Right ventricle myocardium inferior (tissue), 1 donor: Measurements from ENCODE around the gene COG7. TPM values are rescaled to one million over a fixed set of nuclear protein-coding genes. Genes with fewer than 3 reads are reported as not detected.
"Not testable (repeated sequence)": the region's sequence is repeated elsewhere in the genome, so short reads cannot be mapped to it uniquely, and the experiment has no call there.

ENCODE experiments used
- ATAC-seq: fragments of 200-7000 bp; cut with Tn5 transposase; one replicate; pipeline ENCODE4 v1.9.1; 2020; ENCODE audit warnings: mild to moderate bottlenecking, moderate library complexity
- DNase-seq: peaks from one replicate; pipeline ENCODE4 v3.0.0; 2021; ENCODE audit errors: missing footprints
- intact Hi-C: fragments of 100-400 bp; cut with DNase I; formaldehyde crosslinking; loops from one replicate; pipeline ENCODE4 v1.11.0; 2022
- total RNA-seq: library from RNA; stranded (reverse); fragmentation: NEBNext Ultra II Directional; extraction: Animal tissue kit (Norgen Biotek cat#: 25700); gene quantifications from one replicate; pipeline ENCODE4 v1.2.1, GENCODE V29; 2021
- donor health status: DM: no; HTN: yes; CAD: no; lungs with severe emphysema.

The COG7 gene
- total RNA-seq, 1 donor from 2014 or later = 9.8 TPM

GRCh38 chr16:23397464-23397863, 55.5 kb downstream of the COG7 start:
- ATAC-seq (no peak), DNase-seq (no peak)
- intact Hi-C loops = no loop called here

DNA sequence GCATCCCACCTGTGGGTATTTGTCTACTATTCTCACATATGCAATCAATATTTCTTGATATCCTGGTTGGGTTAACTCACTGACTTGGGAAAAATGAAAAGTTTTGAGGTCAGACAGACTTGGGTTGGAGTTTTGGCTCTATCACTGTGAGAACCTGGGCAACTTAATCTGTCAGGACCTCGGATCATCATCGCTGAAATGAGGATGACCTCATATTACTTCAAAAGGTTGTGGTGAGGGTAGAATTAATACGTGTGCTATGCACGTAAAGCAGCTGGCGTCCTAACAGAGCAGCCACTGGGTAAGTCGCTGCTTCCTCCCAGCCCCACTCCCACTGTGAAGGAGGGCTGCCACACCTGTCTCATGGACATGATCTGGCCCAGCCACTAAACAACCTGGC, 57.3 kb downstream of the COG7 start:
- DNase-seq (no peak), ATAC-seq (no peak)
- intact Hi-C loops = no loop called here

GRCh38 chr16:23394141-23394831, 58.7 kb downstream of the COG7 start:
- ATAC-seq (no peak), DNase-seq (no peak)
- intact Hi-C loops = loop anchor here (5.0 kb wide), 1 partner anchor 152 kb away; no protein-coding TSS in a partner anchor

DNA sequence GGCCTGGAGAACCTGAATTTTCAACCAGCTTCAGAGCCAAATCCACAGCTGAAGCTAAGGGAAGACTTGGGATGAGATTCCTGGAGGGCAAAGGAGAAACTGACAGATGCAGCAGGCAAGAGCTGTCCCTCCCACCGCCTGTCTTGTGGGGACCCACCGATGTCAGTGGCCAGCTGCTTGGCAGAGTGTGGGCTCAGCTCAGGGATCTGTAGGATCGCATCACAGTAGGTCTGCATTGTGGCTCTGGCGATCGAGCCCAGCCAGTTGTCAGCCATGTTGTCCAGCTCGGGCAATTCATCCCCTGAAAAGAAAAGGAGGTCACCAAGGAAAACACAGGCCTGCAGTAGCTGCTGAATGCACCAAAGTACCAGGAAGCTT, 60.8 kb downstream of the COG7 start:
- no peak for ATAC-seq
- intact Hi-C loops = loop anchor here (5.0 kb wide), 1 partner anchor 150 kb away; no protein-coding TSS in a partner anchor
- DNase-seq = no peak

DNA sequence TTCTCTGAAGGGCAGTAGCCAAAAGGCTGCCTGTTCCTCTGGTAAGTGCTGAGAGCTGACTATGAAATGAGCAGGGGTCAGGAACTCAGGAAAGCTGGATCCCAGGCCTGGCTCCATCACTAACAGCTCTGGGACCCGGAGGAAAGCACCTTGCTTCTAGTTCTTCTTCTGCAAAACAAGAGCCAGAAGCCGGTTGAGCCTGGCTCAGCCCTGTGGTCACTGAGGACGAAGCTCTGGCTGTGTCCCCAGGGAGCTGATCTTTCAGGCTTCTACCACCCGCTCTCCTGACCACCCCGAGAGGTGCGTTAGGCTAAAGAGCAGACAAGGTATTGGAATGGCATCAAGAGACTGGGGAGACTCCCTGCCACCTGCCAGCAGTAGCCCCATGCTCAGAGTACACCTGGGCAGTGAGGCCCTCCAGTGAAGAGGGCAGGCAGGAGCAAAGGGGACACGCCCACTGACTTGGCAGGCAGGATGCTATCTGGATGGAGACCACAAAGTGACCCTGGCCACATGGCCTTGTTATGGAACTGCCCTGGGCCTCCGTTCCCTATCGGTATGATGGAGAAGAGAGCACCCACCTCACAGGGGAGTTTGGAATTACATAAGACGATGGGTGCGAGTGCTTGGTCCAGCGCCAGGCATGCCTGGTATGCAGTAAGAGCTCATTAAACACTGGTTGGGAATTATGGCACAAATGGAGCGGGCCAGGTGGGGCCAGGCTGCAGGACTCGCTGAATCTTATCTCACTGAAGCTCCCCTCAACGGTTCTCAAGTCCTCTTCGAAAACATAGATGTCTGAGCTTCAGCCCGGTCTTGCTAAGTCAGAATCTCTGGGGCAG, 61.4 kb downstream of the COG7 start:
- intact Hi-C loops = loop anchor here (5.0 kb wide), 1 partner anchor 149 kb away; no protein-coding TSS in a partner anchor
- ATAC-seq (no peak), DNase-seq (no peak)

GRCh38 chr16:23389936-23390335, 63.1 kb downstream of the COG7 start:
- not testable (repeated sequence) for DNase-seq, ATAC-seq
- intact Hi-C loops = loop anchor here (5.0 kb wide), 1 partner anchor 148 kb away; no protein-coding TSS in a partner anchor

DNA sequence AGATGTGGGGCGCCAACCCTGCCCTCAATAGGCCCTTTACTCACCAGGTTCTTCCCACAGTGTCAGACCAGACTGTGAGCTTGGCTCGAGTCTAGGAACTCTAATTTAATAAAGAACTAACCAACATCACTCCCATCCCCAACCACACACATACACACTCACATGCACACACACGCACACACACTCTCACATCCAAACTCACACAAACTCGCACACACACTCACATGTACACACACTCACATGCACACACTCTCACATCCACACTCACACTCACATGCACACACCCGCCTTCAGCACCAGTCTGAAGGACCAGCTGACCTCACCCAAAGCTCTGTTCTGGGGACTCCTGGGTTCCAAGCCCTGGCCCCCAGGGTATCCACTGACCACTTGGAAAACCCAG, 63.8 kb downstream of the COG7 start:
- intact Hi-C loops = no loop called here
- DNase-seq = no peak
- ATAC-seq = no peak

DNA sequence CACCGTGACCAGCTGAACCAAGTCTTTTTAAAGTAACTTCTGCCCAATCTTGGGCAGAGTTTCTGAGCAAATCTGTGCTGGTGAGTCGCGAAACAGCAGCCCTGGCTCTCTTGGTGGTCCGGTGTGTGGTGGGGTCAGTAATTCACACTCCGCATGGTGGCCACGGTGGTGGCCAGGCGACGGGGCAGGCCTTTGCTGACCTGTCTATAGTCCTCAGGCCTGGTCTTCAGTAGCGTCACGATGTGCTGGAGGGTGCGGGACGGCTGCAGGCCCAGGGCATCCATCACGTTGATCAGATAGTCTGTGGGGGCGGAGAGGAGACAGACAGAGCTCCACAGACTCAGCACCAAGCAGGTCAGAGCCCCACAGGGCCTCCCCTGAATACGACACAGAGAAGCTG, 64.2 kb downstream of the COG7 start:
- DNase-seq = no peak
- ATAC-seq = no peak
- intact Hi-C loops = no loop called here

DNA sequence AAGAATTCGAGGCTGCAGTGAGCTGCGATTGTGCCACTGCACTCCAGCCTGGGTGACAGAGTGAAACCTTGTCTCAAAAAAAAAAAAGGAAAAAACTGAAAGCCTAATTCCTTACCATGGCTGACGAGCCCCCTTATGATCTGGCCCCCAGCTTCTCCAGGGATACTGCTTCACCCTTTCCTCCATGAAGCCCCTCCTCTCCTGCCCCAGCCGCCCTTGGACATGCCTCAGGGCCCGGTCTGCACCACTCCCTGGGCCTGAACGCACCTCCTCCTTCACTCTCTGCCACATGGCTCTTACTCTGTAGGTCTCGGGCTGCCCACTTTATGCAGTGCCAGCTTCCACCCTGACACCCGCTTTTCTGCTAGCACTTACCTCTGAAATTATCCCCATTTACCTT, 65.3 kb downstream of the COG7 start:
- no peak for DNase-seq
- ATAC-seq = no peak
- intact Hi-C loops = no loop called here

DNA sequence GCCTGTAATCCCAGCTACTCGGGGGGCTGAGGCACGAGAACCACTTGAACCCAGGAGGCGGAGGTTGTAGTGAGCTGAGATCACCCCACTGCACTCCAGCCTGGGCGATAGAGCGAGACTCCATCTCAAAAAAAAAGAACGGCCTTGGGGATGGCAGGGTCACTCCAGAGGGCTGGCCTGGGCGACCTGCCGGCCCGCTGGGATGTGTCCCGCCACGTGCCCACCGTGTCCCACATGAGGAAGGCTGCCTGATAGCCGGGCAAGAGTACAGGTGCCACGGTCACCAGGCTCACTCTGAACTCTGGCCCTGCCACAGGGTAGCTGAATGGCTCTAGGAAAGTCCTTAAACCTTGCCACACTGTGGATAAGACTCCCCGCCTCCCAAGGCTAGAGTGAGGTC, 67.5 kb downstream of the COG7 start:
- ATAC-seq (no peak), DNase-seq (no peak)
- intact Hi-C loops = no loop called here

DNA sequence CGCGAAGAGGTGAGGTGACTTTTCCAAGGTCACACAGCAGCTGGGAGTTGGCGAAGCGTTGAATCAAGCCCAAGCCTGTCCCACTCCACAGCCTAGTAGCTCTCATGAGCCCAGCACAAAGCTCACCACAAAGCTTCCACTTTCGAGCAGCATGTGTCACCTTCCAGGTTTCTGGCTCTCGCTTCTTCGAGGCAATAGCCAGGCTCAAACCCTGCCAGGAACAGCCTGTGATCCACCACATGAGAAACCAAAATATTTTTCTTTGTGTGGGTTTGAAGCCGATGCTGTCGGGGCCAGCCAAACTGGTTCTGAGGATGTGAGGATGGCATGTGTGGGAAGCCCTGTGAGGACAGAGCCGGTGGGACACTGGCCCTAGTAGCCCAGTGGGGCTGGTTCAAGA, 68.1 kb downstream of the COG7 start:
- intact Hi-C loops = no loop called here
- ATAC-seq (no peak), DNase-seq (no peak)

DNA sequence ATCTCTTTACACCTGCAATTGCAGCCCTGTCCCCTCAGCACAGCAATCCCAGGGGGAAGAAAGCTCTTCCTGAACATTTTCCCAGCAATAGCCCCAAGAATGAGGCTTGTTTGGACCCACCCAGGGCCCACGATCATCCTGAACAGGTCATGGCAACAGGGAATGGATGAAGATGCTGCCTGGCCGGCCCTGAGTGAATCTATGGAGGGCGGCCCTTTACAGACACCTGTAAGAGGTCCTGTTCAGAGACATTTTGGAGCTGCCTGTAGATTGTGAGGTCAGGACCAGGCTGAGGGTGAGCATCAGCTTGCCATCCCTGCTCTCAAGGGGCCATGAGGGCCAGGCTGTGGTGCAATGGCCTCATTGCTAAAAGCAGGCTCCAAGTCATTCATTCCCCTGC, 69.1 kb downstream of the COG7 start:
- intact Hi-C loops = no loop called here
- no peak for ATAC-seq

GRCh38 chr16:23382279-23382678, 70.7 kb downstream of the COG7 start:
- intact Hi-C loops = no loop called here
- ATAC-seq (no peak), DNase-seq (no peak)

More for the DNA sequence above, 69.1 kb downstream of the COG7 start:
- no peak for DNase-seq

DNA sequence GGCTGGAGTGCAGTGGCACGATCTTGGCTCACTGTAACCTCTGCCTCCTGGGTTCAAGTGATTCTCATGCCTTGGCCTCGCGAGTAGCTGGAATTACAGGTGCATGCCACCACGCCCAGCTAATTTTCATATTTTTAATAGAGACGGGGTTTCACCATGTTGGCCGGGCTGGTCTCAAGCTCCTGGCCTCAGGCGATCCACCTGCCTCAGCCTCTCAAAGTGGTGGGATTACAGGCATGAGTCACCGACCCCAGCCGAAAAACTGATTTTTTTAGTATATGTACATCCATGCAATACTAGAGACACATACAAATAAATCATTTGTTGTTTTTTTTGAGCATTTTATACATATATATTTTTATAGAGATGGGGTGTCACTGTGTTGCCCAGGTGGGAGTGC, 71.3 kb downstream of the COG7 start:
- ATAC-seq, intact Hi-C loops, DNase-seq: not testable (repeated sequence)

DNA sequence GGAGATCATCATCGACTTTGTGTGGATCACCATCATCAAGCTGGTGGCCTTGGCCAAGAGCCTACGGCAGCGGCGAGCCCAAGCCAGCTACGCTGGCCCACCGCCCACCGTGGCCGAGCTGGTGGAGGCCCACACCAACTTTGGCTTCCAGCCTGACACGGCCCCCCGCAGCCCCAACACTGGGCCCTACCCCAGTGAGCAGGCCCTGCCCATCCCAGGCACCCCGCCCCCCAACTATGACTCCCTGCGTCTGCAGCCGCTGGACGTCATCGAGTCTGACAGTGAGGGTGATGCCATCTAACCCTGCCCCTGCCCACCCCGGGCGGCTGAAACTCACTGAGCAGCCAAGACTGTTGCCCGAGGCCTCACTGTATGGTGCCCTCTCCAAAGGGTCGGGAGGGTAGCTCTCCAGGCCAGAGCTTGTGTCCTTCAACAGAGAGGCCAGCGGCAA, 72.5 kb downstream of the COG7 start:
- intact Hi-C loops = no loop called here
- no peak for DNase-seq
- ATAC-seq = no peak

DNA sequence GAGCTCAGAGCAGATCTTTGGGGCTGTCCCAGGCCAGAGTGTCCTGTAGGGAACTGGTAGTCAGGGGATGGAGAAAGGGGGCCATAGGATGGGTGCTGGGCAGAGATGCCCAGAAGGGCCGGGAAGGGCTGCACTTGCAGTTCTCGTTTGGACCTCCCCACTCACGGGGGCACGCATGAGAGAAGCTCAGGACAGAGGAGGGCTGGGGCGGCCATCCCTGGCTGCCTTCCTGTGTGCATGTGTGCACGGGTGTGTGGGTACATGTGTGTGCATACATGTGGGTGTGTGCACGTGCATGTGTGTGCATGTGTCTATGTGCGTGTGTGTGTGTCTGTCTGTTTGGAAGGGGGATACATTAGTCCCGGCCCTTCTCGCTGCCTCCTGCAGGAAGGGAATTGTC, 73.3 kb downstream of the COG7 start:
- ATAC-seq (no peak), DNase-seq (no peak)
- intact Hi-C loops = no loop called here

DNA sequence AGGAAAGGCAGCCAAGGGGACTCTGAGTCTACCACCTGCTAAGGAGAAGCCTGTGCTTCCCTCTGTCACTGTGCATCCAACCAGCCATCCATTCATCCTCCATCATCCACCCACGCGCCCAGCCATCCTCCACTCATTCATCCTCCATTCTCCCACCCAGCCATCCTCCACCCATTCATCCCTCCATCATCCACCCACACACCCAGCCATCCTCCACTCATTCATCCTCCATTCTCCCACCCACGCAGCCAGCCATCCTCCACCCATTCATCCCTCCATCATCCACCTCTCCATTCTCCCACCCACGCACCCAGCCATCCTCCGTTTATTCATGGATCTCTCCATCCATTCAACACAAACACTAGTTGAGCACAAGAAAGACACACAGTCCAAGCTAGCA, 74.1 kb downstream of the COG7 start:
- no peak for ATAC-seq
- intact Hi-C loops = no loop called here

GRCh38 chr16:23378256-23378655, 74.7 kb downstream of the COG7 start:
- ATAC-seq (no peak), DNase-seq (no peak)
- intact Hi-C loops = no loop called here

More for the DNA sequence above, 74.1 kb downstream of the COG7 start:
- DNase-seq = no peak

DNA sequence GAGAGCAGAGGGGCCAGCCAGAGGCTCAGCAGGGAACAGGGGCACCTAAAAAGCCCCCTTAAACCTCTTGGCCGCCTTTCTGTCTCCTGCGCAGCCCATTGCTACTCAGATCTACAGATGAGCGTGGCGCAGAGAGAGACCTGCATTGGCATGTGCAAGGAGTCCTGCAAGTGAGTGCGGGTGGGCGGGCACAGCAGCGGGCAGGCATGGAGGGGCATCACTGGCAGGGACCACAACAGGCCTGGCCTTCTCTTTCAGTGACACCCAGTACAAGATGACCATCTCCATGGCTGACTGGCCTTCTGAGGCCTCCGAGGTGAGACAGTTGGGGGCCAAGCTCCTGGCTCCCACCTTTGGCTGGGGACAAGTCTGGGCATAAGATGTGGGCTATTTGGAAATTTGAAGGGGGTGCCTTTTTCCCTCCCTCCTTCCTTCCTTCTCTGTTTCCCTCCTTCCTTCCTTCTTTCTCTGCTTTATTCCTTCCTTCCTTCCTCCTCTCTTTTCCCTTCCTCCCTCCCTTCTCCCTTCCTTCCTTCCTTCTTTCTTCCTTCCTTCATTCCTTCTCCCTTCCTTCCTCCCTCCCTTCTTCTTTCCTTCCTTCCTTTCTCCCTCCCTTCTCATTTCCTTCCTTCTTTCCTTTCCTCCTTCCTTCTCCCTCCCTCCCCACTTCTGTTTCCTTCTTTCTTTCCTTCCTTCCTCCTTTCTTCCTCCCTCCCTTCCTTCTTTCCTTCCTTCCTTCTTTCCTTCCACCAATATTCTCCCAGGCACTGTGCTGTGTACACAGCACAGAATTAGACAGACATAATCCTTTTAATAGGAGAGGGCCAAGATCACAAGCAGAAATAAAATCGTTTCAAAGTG, 75.7 kb downstream of the COG7 start:
- ATAC-seq (no peak), DNase-seq (no peak)
- intact Hi-C loops = no loop called here
